B cell (primary cell): ENCODE results near the gene MTUS2. TPM values are rescaled to one million over a fixed set of nuclear protein-coding genes. Genes with fewer than 3 reads are reported as not detected.

Experiments
- ATAC-seq: fragments of 200-7000 bp; cut with Tn5 transposase; one replicate; pipeline ENCODE4 v1.10.0; 2021; ENCODE audit warnings: low read depth, mild to moderate bottlenecking, moderate number of reproducible peaks, moderate library complexity
- CTCF ChIA-PET: fragments of 350-600 bp; sonication (Branson Sonifier 250); formaldehyde crosslinking; loops from one replicate; lab custom pipeline; 2021; ENCODE audit warnings: antibody characterized with exemption, inconsistent platforms; lab: Charles Lee
- POLR2A ChIA-PET: fragments of 350-600 bp; sonication (Branson Sonifier 250); formaldehyde crosslinking; loops from one replicate; lab custom pipeline; 2021; ENCODE audit warnings: antibody characterized with exemption; lab: Charles Lee
- DNase-seq: peaks from one replicate; pipeline ENCODE4 v3.0.0; 2013
- H2AFZ ChIP-seq: 2 replicates; pipeline ENCODE4 v1.6.1; 2012; ENCODE audit warnings: mild to moderate bottlenecking, low read depth, low read length; ENCODE audit not compliant: insufficient read depth, poor library complexity, severe bottlenecking
- H3K27ac ChIP-seq, 2 donors: 1 replicate in 1 of 2; 2 replicates in 1 of 2; pipeline ENCODE4 v1.5.1; 2012 to 2013; ENCODE audit warnings: low read length in 2 of 2, mild to moderate bottlenecking in 2 of 2, moderate library complexity in 1 of 2
- H3K27me3 ChIP-seq, 4 experiments: fragments of 200-600 bp in 1 of 4; sonication (generic) in 1 of 4; replicated peaks in 1 of 4; 1 replicate in 2 of 4; 2 replicates in 2 of 4; pipeline versions ENCODE4 v1.6.1 to v1.7.0; 2013 to 2016; ENCODE audit warnings: low read length in 3 of 4, mild to moderate bottlenecking in 2 of 4, mixed read lengths in 1 of 4, moderate library complexity in 1 of 4; ENCODE audit not compliant: insufficient read depth in 4 of 4, control insufficient read depth in 3 of 4; ENCODE audit errors: control extremely low read depth in 1 of 4
- H3K36me3 ChIP-seq, 2 experiments: replicated peaks in 1 of 2; 1 replicate in 1 of 2; 2 replicates in 1 of 2; pipeline versions ENCODE4 v1.6.1 to v1.7.1; 2013; ENCODE audit warnings: low read length in 1 of 2; ENCODE audit not compliant: insufficient read depth in 2 of 2, control insufficient read depth in 1 of 2; ENCODE audit errors: control extremely low read depth in 1 of 2, extremely low read depth in 1 of 2
- H3K4me1 ChIP-seq, 2 donors: fragments of 200-600 bp in 1 of 2; sonication (generic) in 1 of 2; 1 replicate in 1 of 2; 2 replicates in 1 of 2; pipeline versions ENCODE4 v1.5.1 to v1.6.1; 2013 to 2017; ENCODE audit warnings: low read length in 2 of 2; ENCODE audit not compliant: control insufficient read depth in 2 of 2, insufficient read depth in 2 of 2
- H3K4me2 ChIP-seq: replicated peaks from 2 replicates; pipeline ENCODE3; 2012; ENCODE audit warnings: mild to moderate bottlenecking, low read depth, low read length; ENCODE audit not compliant: poor library complexity, severe bottlenecking
- H3K4me3 ChIP-seq, 5 experiments: fragments of 200-600 bp in 1 of 5; sonication (generic) in 1 of 5; 1 replicate in 3 of 5; 2 replicates in 2 of 5; pipeline versions ENCODE4 v1.5.1 to v1.7.0; 2011 to 2016; ENCODE audit warnings: low read length in 4 of 5, mild to moderate bottlenecking in 4 of 5, low read depth in 2 of 5, control low read depth in 1 of 5, moderate library complexity in 1 of 5; ENCODE audit not compliant: insufficient read depth in 1 of 5; ENCODE audit errors: control extremely low read depth in 1 of 5, extremely low read depth in 1 of 5
- H3K79me2 ChIP-seq: fragments of 200-600 bp; sonication (generic); one replicate; pipeline ENCODE4 v1.6.0; 2016; ENCODE audit warnings: low read length; ENCODE audit not compliant: control insufficient read depth, insufficient read depth
- H3K9ac ChIP-seq: fragments of 200-600 bp; sonication (generic); 2 replicates; pipeline ENCODE4 v1.6.1; 2017; ENCODE audit warnings: mild to moderate bottlenecking, low read length, moderate library complexity
- H3K9me3 ChIP-seq, 3 donors: one replicate each; pipeline versions ENCODE4 v1.6.1 to v1.7.1; 2013; ENCODE audit warnings: low read length in 2 of 3; ENCODE audit not compliant: control insufficient read depth in 2 of 3, insufficient read depth in 1 of 3; ENCODE audit errors: control extremely low read depth in 1 of 3
- H4K20me1 ChIP-seq: 2 replicates; pipeline ENCODE4 v1.6.0; 2012; ENCODE audit warnings: mild to moderate bottlenecking, low read length; ENCODE audit not compliant: insufficient read depth, control insufficient read depth, poor library complexity, severe bottlenecking
- H3K27ac Mint-ChIP-seq: one replicate; pipeline ENCODE4 v1.8.0; 2021; ENCODE audit warnings: mixed read lengths
- H3K27me3 Mint-ChIP-seq: one replicate; pipeline ENCODE4 v1.8.0; 2021; ENCODE audit warnings: mixed read lengths
- H3K4me1 Mint-ChIP-seq: one replicate; pipeline ENCODE4 v1.8.0; 2021; ENCODE audit warnings: mixed read lengths
- H3K4me3 Mint-ChIP-seq: one replicate; pipeline ENCODE4 v1.8.0; 2021; ENCODE audit warnings: mixed read lengths
- H3K9me3 Mint-ChIP-seq: one replicate; pipeline ENCODE4 v1.8.0; 2022; ENCODE audit warnings: mixed read lengths; ENCODE audit not compliant: insufficient read depth
- EZH2 ChIP-seq: IDR thresholded peaks from 2 replicates; pipeline ENCODE4 v1.6.1; 2012; ENCODE audit warnings: borderline replicate concordance, low read depth, mild to moderate bottlenecking, moderate library complexity, low read length; ENCODE audit not compliant: insufficient read depth, poor library complexity, severe bottlenecking
- WGBS: methylation state at CpG from one replicate; pipeline ENCODE4 v1.1.5; 2013; ENCODE audit warnings: missing lambda C conversion rate; ENCODE audit not compliant: insufficient coverage; 5-methylcytosine and 5-hydroxymethylcytosine counted together
- intact Hi-C: fragments of 100-400 bp; cut with micrococcal nuclease; formaldehyde crosslinking; loops from one replicate; pipeline ENCODE4 v1.10.0; 2022
- polyA plus RNA-seq: library from polyadenylated mRNA; depleted of rRNA; stranded (reverse); fragments of >200 nt; gene quantifications from 2 replicates; pipeline ENCODE4 v1.2.3, GENCODE V29; 2012
- total RNA-seq, 2 donors: library from RNA; stranded (reverse); fragments of 120-200 nt in 1 of 2; gene quantifications; 1 replicate in 1 of 2; 2 replicates in 1 of 2; pipeline versions ENCODE4 v1.2.3 to v1.2.4, GENCODE V29; 2013 to 2022
- TF ChIP-seq, protein P1 (sequence below): fragments of 200-600 bp; IDR thresholded peaks from one replicate; pipeline ENCODE4 v1.8.0; 2022; ENCODE audit warnings: antibody characterized with exemption, mild to moderate bottlenecking

The MTUS2 gene
- total and polyA plus RNA-seq, 2 donors (not counting 1 experiment from before 2014, with no cell fraction given), result 0.12 TPM; not detected in 1

DNA sequence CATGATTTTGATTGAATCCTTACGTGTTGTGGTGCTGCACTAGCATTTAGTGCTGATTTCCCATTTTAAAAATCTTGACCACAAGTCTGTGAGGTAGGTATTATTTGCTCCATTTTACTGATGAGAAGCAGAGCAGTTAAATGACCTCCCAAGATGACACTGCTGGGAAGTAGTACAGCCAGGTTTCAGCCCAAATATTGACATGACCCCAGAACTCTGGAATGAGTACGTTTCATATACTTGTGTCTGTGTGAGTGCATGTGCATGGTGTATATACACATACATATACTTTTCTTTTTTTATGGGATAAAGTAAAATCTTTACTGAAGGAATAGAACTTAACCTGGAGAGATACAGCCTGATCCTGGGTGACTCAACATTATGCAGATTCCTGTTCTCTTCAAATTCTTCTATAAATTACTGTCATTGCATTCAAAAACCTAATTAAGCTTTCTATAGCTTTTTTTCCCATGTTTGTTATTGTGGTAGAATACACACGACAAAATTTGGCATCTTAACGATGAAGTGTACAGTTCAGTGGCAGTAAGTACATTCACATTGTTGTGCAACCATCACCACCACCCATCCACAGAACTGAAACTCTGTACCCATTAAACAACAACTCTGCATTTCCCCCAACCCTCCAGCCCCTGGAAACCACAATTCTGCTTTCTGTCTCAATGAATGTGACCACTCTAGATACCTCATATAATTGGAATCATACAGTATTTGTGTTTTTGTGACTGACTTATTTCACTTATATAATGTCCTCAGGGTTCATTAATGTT, 311.9 kb downstream of the MTUS2 start:
- Histone ChIP-seq H2AFZ (no peak overlapping the region), H3K79me2 (no peaks in the 10 kb centered on the region), H3K4me2 (no peak overlapping the region), H4K20me1 (no peaks in the 10 kb centered on the region), H3K9me3 (peaks cover 0 to 3% (median 0%) of the 10 kb centered on the region in 3 donors), H3K9ac (no peak overlapping the region), H3K27ac (no peak overlapping the region), H3K4me3 (no peak overlapping the region), H3K27me3 (no peaks in the 10 kb centered on the region), H3K36me3 (no peaks in the 10 kb centered on the region), H3K4me1 (no peaks in the 10 kb centered on the region)
- POLR2A ChIA-PET, result no interaction called here
- Mint-ChIP-seq H3K27me3 (no peaks in the 10 kb centered on the region), H3K27ac (no peak overlapping the region), H3K9me3 (peaks cover 2% of the 10 kb centered on the region), H3K4me1 (peaks cover 1% of the 10 kb centered on the region), H3K4me3 (no peak overlapping the region)
- ATAC-seq, result no peak
- CTCF ChIA-PET, result no interaction called here
- intact Hi-C loops, result no loop called here
- no peak for TF ChIP-seq EZH2
- TF ChIP-seq, protein P1, sequence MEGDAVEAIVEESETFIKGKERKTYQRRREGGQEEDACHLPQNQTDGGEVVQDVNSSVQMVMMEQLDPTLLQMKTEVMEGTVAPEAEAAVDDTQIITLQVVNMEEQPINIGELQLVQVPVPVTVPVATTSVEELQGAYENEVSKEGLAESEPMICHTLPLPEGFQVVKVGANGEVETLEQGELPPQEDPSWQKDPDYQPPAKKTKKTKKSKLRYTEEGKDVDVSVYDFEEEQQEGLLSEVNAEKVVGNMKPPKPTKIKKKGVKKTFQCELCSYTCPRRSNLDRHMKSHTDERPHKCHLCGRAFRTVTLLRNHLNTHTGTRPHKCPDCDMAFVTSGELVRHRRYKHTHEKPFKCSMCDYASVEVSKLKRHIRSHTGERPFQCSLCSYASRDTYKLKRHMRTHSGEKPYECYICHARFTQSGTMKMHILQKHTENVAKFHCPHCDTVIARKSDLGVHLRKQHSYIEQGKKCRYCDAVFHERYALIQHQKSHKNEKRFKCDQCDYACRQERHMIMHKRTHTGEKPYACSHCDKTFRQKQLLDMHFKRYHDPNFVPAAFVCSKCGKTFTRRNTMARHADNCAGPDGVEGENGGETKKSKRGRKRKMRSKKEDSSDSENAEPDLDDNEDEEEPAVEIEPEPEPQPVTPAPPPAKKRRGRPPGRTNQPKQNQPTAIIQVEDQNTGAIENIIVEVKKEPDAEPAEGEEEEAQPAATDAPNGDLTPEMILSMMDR, result no peak
- no peak for DNase-seq
- 100% methylated on average over 1 of the region's 4 CpGs for WGBS

DNA sequence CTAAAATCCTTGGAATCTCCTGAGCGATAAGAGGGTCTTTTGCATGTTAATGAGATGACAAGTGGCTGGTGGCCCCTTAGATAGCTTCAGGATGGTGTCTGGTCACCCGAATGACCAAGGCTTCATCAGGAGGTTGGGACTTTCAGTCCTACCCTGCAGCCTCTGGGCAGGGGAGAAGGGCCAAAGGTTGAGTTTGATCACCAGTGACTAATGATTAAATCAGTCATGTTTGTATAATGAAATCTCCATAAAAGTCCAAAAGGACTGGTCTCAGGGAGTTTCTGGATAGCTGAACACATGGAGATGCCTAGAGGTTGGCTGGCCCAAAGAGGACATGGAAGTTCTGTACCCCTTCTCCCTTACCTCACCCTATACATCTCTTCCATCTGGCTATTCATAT, 316.2 kb downstream of the MTUS2 start:
- no peak for ATAC-seq
- CTCF ChIA-PET, result no interaction called here

More for the DNA sequence above, 316.2 kb downstream of the MTUS2 start:
- Histone ChIP-seq H3K79me2 (no peaks in the 10 kb centered on the region), H3K4me1 (no peaks in the 10 kb centered on the region), H3K4me3 (no peak overlapping the region), H3K36me3 (no peaks in the 10 kb centered on the region), H3K9me3 (peaks cover 0 to 3% (median 0%) of the 10 kb centered on the region in 3 donors), H4K20me1 (no peaks in the 10 kb centered on the region), H3K27me3 (peaks cover 0 to 6% (median 0%) of the 10 kb centered on the region in 4 experiments), H3K4me2 (no peak overlapping the region), H2AFZ (no peak overlapping the region), H3K9ac (no peak overlapping the region), H3K27ac (no peak overlapping the region)
- TF ChIP-seq EZH2, result no peak
- TF ChIP-seq, protein P1, result no peak
- Mint-ChIP-seq H3K27ac (no peak overlapping the region), H3K27me3 (peaks cover 10% of the 10 kb centered on the region), H3K4me3 (no peak overlapping the region), H3K4me1 (no peaks in the 10 kb centered on the region), H3K9me3 (peaks cover 4% of the 10 kb centered on the region)
- POLR2A ChIA-PET, result no interaction called here
- intact Hi-C loops, result no loop called here
- 100% methylated on average over 2 of the region's 2 CpGs for WGBS
- no peak for DNase-seq
